ENCODE data around the gene ULK4.
"Not testable (repeated sequence)": the region's sequence is repeated elsewhere in the genome, so short reads cannot be mapped to it uniquely, and the experiment has no call there.

ULK4 gene

GRCh38 chr3:41317718-41318117 lies 644.2 kb downstream of the ULK4 start:
- DNase-seq (ENCODE audit: low read depth in 3 of 3): no peak

GRCh38 chr3:41317298-41317697 lies 644.6 kb downstream of the ULK4 start:
- DNase-seq (ENCODE audit: low read depth in 3 of 3): no peak

DNA sequence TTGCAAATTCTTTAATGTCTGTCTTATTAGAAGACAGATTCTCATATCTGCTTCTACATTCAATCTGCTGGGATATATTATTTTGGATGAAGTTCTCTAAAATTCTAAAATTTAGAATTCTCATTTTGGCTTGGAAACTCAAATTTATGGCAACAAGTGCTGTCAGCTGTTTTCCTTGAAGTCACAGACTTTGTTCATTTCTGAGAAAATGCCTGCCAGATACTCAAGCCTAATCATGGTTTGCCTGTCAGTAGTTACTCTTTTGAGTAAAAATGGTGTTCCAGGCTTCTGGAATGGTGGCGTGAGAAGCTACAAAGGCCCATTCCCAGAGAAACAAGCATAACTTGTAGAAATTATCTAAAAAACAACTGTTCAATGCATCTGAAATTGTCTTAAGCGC lies 646.8 kb downstream of the ULK4 start:
- DNase-seq (ENCODE audit: low read depth in 3 of 3): no peak

DNA sequence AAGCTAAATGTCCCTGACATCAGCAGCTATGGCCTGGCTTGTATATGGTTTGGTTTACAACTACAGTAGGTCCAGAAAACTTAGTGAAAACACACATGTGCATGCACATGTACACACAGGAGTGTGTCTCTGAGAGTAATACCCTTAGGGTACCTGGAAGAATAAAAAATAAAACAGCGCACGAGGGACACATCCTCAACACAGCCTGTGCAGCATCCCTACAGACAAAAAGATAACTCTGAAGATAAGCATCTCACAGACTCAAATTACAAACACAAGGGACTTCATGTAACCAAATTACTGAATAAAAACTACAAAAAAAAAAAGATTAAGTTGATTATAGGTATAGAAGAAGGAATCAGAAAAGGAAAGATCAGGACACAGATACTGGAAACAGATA lies 653.8 kb downstream of the ULK4 start:
- DNase-seq (ENCODE audit: low read depth in 3 of 3): no peak

GRCh38 chr3:41307065-41307464 lies 654.8 kb downstream of the ULK4 start:
- no peak for DNase-seq (ENCODE audit: low read depth in 3 of 3)

GRCh38 chr3:41304593-41304992 lies 657.3 kb downstream of the ULK4 start:
- DNase-seq (ENCODE audit: low read depth in 3 of 3): no peak

DNA sequence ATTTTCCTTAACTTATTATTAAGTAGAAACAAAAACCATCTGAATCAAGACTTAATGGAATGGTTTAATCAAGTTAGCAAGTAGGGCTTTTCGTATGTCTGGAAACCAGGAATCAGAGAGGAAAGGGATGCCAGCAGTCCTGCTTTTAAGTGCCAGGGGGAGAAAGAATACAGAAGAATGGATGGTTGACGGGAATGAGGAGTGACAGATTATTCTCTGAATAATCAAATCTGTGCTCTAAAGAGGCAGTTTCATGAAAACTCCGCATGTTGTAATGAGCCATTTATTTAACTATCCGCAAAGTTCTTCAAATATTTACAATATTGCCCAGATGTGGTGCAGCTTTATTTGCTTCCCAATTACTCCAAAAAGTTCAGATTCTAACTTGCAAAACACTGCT lies 659.6 kb downstream of the ULK4 start:
- DNase-seq (ENCODE audit: low read depth in 3 of 3): no peak

- DNase-seq (ENCODE audit: low read depth in 3 of 3): no peak
These were observed 660.4 kb downstream of the ULK4 start for GRCh38 chr3:41301548-41301947.

DNA sequence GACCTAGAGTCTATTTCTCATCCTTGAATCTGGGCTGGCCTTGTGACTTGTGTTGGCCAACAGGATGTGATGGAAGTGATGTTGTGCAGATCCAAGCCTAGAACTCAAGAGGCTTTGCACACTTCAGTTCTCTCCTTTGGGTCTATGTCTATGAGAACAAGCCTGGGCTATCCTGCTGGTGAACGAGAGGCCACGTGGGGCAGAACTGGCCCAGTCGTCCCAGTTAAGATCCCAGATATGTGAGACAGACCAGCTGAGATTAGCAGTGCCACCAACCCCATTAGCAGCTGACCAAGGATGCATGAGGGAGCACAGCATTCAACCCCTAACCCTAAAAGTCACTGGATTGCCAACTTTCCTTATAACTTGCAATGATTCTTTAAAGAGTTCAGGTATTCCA lies 662.9 kb downstream of the ULK4 start:
- DNase-seq (ENCODE audit: low read depth in 3 of 3): no peak

- DNase-seq (ENCODE audit: low read depth in 3 of 3): no peak
These were observed 664.2 kb downstream of the ULK4 start for GRCh38 chr3:41297750-41298149.

GRCh38 chr3:41296556-41296955 lies 665.3 kb downstream of the ULK4 start:
- DNase-seq (ENCODE audit: low read depth in 3 of 3): no peak

GRCh38 chr3:41295740-41296139 lies 666.2 kb downstream of the ULK4 start:
- no peak for DNase-seq (ENCODE audit: low read depth in 3 of 3)

DNA sequence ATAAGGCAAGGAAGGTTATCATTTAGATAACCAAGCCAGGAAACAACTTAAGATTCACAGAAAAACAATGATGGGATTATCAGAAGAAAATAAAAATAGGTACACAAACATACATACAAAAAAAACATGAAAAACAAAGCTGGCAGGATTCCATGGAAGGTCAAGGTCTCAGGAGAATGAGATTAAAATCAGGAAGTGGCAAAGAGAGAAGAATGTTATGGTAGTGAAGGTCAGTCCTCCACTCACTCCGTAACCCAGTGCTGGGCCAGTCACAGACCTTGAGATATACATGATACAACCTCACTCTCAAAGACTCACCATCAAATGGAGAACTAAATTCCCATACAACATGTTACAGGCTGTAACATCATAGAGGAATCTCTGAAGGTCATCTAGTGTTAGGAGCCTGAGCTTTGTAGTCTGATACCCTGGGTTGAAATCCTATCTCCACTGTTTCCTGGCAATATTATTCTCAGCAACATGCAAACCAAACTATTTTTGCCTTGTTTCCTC lies 668.7 kb downstream of the ULK4 start:
- DNase-seq (ENCODE audit: low read depth in 3 of 3): no peak

DNA sequence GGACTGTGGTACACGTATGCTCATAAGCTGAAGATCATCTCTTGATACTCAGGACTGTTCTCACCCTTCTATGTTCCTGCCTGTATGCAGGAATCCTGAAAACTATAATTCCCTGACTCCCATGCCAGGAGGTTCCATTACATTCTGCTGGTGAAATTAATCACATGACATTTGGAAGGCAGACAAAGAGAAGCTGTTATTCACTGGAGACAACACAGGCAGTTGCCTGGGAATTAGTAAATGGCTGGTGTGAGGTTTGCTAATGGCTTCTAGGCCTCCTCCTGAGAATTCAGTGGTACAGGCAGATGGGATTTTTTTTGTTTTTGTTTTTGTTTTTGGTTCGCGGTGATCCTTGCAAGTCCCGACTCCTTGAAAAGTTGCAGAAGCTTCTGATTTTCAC lies 671.2 kb downstream of the ULK4 start:
- DNase-seq (ENCODE audit: low read depth in 3 of 3): no peak

DNA sequence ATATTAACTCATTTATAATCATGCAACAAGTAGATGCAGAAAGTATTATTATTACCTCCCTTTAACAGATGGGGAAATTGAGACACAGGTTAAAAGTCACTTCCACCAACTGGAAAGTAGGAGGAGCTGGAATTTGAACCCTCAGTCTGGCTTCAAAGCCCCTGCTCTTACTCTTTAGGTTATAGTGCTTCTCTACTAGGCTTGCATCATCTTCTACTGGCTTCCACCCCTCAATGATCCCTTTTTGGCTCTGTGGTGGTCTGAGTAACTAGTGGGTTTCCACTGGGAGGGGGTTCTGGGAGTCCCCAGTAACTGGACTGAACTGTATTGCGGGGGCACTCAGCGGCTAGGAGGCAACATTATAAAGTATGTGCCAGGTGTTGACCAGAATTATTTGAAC lies 671.6 kb downstream of the ULK4 start:
- no peak for DNase-seq (ENCODE audit: low read depth in 3 of 3)

GRCh38 chr3:41288785-41289184 lies 673.1 kb downstream of the ULK4 start:
- DNase-seq (ENCODE audit: low read depth in 3 of 3): no peak

- no peak for DNase-seq (ENCODE audit: low read depth in 3 of 3)
These were observed 675.6 kb downstream of the ULK4 start for GRCh38 chr3:41286305-41286704.

- DNase-seq (ENCODE audit: low read depth in 3 of 3): not testable (repeated sequence)
These were observed 677.0 kb downstream of the ULK4 start for GRCh38 chr3:41284934-41285333.

GRCh38 chr3:41277790-41278465 lies 684.0 kb downstream of the ULK4 start:
- no peak for DNase-seq (ENCODE audit: low read depth in 3 of 3)

DNA sequence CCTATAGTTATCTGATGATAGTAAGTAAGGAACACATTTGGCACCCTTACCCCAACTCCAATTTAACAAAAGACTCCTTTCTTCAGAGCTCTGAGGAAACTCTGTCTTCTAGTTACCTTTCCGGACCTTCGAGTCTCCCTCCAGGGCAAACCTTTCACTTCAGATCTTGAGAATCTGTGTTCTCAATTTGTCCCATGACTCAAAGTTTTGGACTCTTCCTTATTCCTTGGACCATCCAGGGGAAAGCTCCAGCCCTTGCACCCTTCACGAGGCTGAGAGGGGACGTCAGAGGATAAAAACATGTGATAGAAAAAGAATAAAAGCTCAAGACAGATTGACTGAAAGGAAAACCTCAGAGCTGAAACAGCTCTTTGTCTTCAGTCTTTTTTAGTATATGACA lies 685.7 kb downstream of the ULK4 start:
- DNase-seq (ENCODE audit: low read depth in 3 of 3): no peak

- no peak for DNase-seq (ENCODE audit: low read depth in 3 of 3)
These were observed 686.8 kb downstream of the ULK4 start for GRCh38 chr3:41274944-41275668.

GRCh38 chr3:41272667-41273066 lies 689.2 kb downstream of the ULK4 start:
- no peak for DNase-seq (ENCODE audit: low read depth in 3 of 3)

DNA sequence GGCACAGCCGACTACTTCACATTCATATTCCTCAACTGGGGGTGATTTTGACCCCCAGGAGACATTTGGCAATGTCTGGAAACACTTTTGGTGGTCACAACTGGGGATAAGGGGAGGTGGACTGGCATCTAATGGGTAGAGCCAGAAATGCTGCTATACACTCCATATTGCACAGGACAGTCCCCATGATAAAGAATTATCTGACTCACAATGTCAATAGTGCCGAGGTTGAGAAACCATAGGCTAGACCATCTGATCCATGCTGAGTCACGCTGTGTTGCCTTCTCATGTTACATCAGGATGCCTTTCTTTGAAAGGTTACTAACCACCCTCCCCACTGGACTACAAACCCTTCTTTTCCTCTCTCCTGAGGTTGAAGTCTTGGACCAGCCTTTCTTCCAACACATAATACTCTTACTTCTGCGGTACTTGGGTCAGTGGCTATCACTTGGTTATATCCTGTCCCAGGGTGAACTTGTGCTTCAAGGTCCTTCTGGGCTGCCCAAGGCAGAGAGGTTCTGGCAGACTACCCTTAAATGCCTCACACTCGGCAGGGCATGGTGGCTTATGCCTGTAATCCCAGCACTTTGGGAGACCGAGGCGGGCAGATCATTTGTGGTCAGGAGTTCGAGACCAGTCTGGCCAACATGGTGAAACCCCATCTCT lies 693.8 kb downstream of the ULK4 start:
- no peak for DNase-seq (ENCODE audit: low read depth in 3 of 3)

Data from stimulated activated CD4-positive, alpha-beta T cell treated with anti-CD3 and anti-CD28 coated beads, TNF-alpha, amount 100 ng/mL, for 48 hours (primary cell).